ES-I3 (cell line): ENCODE results near the gene CD177.
"Not testable (repeated sequence)": the region's sequence is repeated elsewhere in the genome, so short reads cannot be mapped to it uniquely, and the experiment has no call there.

ENCODE experiments used
- H3K36me3 ChIP-seq: 2 replicates; pipeline ENCODE4 v1.6.1; 2013; ENCODE audit warnings: mild to moderate bottlenecking, low read length, control low read depth, moderate library complexity; ENCODE audit not compliant: insufficient read depth
- H3K4me1 ChIP-seq: 2 replicates; pipeline ENCODE4 v1.6.1; 2013; ENCODE audit warnings: mild to moderate bottlenecking, control low read depth, low read length; ENCODE audit not compliant: insufficient read depth
- H3K9ac ChIP-seq: 2 replicates; pipeline ENCODE4 v1.6.1; 2013; ENCODE audit warnings: low read depth, mild to moderate bottlenecking, low read length, moderate library complexity
- H3K9me3 ChIP-seq: 2 replicates; pipeline ENCODE4 v1.6.1; 2013; ENCODE audit warnings: mild to moderate bottlenecking, low read length, moderate library complexity; ENCODE audit not compliant: control insufficient read depth, insufficient read depth

CD177 gene

DNA sequence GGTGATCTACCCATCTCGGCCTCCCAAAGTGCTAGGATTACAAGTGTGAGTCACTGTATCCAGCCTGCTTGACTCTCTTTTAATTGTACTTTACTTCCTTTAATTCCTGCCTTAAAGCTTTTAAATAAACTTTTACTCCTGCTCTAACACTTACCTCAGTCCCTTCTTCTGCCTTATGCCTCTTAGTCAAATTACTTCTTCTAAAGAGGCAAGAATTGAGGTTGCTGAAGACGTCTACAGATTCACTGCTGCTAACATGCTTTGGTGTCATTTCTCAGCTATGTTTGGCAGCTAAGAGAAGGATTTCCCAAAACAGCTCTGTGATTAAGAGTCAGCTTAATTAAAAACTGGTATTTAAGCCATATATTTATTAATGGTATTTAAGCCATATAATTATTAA lies 32.9 kb upstream of the CD177 start:
- H3K4me1 ChIP-seq = no peaks in the 10 kb centered on the region
- H3K9me3 ChIP-seq = peaks cover 7% of the 10 kb centered on the region; the same call in 1 of the 2 replicates
- no peaks in the 10 kb centered on the region for H3K36me3 ChIP-seq
- no peak overlapping the region for H3K9ac ChIP-seq

GRCh38 chr19:43326761-43327160 lies 26.7 kb upstream of the CD177 start:
- peaks cover 14% of the 10 kb centered on the region; the same call in 1 of the 2 replicates for H3K9me3 ChIP-seq
- not testable (repeated sequence) for H3K9ac ChIP-seq, H3K36me3 ChIP-seq, H3K4me1 ChIP-seq

DNA sequence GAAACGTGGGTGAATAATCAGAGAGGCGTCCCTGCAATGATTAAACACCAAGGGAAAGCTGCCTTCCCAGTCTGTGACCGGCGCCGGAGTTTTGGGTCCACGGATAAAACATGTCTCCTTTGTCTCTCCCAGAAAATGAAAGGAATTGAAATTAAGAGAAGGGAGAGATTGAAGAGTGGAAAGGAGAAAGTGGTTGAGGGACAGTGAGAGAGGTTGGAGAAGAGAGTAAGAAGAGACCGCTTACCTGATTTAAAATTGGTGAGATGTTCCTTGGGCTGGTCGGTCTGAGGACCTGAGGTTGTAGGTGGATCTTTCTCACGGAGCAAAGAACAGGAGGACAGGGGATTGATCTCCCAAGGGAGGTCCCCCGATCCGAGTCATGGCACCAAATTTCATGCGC lies 24.9 kb upstream of the CD177 start:
- not testable (repeated sequence) for H3K36me3 ChIP-seq, H3K9ac ChIP-seq, H3K4me1 ChIP-seq
- H3K9me3 ChIP-seq = peaks cover 14% of the 10 kb centered on the region; the same call in 1 of the 2 replicates

- not testable (repeated sequence) for H3K36me3 ChIP-seq, H3K9ac ChIP-seq, H3K4me1 ChIP-seq
- H3K9me3 ChIP-seq = peaks cover 14% of the 10 kb centered on the region; the same call in 1 of the 2 replicates
These were observed 24.4 kb upstream of the CD177 start for GRCh38 chr19:43329049-43329448.

DNA sequence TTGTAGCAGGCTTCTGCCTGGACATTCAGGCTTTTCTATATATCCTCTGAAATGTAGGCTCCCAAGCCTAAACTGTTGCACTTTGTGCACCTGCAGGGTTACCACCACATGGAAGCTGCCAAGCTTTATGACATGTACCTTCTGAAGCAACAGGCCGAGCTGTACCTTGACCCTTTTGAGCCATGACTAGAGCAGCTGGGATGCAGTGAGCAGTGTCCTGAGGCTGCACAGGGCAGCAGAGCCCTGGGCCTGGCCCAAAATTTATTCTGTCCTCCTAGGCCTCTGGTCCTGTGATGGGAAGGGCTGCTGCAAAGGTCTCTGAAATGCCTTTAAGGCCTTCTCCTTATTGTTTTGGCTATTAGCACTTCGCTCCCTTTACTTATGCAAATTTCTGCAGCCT lies 23.5 kb upstream of the CD177 start:
- H3K9me3 ChIP-seq = peaks cover 14% of the 10 kb centered on the region; the same call in 1 of the 2 replicates
- H3K36me3 ChIP-seq = no peaks in the 10 kb centered on the region
- peaks cover 9% of the 10 kb centered on the region for H3K4me1 ChIP-seq
- H3K9ac ChIP-seq = no peak overlapping the region

GRCh38 chr19:43330726-43331434 lies 22.6 kb upstream of the CD177 start:
- Histone ChIP-seq H3K9me3 (peaks cover 14% of the 10 kb centered on the region; the same call in 1 of the 2 replicates), H3K36me3 (no peaks in the 10 kb centered on the region), H3K4me1 (peaks cover 9% of the 10 kb centered on the region), H3K9ac (no peak overlapping the region)

DNA sequence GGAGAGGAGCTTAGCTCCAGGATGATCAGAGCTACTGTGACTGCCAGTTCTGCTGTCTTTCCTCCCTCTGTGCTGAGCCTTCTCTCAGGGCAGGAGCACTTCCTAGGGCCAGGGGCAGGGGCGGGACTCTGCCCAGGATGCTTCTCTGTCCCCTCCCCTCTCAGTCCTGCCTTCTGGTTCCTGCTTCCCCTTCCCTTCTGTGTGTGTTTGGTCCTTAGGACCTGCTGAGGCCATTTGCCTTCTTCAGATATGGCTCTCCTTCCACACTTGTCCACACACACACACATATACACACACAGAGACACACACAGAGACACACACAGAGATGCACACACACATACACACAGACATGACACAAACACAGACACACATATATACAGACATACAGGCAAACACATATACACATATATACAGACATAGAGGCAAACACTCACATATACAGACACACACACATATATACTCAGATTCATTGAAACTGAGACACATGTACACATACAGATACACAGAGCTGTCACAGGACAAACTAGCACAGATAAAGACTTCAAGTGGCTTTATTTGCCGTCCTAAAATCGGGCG lies 22.0 kb upstream of the CD177 start:
- H3K9ac ChIP-seq = no peak overlapping the region
- H3K9me3 ChIP-seq = peaks cover 14% of the 10 kb centered on the region; the same call in 1 of the 2 replicates
- H3K36me3 ChIP-seq = no peaks in the 10 kb centered on the region
- peaks cover 9% of the 10 kb centered on the region for H3K4me1 ChIP-seq

DNA sequence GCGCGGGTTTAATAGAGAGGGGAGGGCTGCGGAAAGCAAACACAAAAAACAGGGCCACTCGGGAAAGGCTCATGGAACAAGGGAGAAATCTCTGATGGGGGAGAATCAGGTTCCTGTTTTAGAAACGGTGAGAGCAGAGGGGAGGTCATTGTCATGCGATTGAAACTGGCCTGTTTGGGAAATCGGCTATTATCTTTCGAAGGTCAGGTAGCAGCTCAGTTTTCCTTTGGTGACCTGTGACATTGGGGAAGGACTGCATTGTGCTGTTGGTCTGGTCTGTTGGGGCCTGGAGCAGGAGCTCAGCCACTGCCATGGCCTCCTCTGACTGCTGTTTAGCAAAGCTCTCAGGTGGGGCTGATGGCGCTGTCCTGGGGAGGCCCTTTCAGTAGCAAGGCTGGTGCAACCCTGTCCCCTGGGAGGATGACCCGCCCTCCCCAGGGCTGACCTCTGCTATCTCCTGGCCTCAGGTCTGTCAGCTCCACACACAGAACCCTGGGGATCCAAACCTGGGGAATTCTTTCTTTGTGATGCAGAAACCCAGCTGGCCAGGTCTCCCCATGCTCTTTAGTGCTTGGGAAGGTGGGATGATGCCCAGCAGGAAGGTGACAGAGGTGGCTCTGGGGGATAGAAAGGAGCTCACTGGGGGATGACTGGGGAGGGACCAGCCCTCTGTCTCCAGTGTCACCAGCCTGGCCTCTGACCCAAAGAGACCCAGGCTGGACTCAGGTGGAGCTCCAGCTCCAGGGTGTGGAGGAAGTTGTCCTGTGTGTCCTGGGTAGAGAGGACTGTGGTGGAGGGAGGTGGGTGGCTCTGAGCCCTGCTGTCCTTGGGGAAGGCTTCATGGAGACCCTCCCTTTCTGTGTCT lies 21.2 kb upstream of the CD177 start:
- Histone ChIP-seq H3K9ac (no peak overlapping the region), H3K4me1 (peaks cover 9% of the 10 kb centered on the region), H3K36me3 (no peaks in the 10 kb centered on the region), H3K9me3 (peaks cover 14% of the 10 kb centered on the region; the same call in 1 of the 2 replicates)

DNA sequence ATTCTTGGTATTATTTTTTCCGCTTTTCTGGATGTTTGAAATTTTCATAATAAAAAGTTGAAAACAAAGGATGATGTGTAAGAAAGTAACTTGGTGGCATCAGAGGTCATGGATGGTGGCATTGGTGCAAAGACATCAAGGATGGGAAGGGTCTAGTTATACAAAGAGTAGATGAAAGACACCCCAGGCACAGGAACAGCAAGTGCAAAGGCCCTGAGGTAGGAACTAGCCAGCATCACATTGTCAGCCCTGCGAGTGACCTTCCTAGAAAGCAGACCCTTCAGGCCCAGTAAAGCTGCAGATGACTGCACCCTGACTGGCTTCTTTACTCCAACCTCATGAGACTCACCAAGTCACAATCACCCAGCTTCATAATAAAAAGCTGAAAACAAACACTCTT lies 17.0 kb upstream of the CD177 start:
- not testable (repeated sequence) for H3K9me3 ChIP-seq, H3K9ac ChIP-seq, H3K36me3 ChIP-seq, H3K4me1 ChIP-seq

- no peak overlapping the region for H3K9ac ChIP-seq
- no peaks in the 10 kb centered on the region for H3K36me3 ChIP-seq
- H3K9me3 ChIP-seq = no peaks in the 10 kb centered on the region
- no peaks in the 10 kb centered on the region; the same call in 1 of the 2 replicates for H3K4me1 ChIP-seq
These were observed 15.7 kb upstream of the CD177 start for GRCh38 chr19:43337737-43338136.

DNA sequence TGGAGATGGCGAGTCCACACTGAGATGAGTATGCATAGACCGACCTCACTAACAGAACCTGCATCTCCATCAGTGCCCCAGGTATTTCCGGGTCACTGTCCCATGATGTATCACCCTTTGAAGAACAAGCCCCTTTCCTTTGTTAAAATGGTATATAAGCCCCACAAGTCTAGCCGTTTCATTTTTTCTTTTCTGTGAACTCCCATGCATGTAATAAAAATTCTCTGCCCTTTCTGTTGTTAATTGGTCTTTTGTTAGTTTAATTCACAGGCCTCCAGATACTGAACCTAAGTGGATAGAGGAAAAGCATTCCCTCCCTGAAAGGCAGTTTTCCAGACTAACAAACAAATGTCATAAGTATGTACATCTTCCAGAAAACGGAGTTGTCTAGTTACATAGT lies 15.0 kb upstream of the CD177 start:
- H3K9ac ChIP-seq = no peak overlapping the region
- no peaks in the 10 kb centered on the region for H3K36me3 ChIP-seq
- H3K9me3 ChIP-seq = no peaks in the 10 kb centered on the region
- H3K4me1 ChIP-seq = no peaks in the 10 kb centered on the region

DNA sequence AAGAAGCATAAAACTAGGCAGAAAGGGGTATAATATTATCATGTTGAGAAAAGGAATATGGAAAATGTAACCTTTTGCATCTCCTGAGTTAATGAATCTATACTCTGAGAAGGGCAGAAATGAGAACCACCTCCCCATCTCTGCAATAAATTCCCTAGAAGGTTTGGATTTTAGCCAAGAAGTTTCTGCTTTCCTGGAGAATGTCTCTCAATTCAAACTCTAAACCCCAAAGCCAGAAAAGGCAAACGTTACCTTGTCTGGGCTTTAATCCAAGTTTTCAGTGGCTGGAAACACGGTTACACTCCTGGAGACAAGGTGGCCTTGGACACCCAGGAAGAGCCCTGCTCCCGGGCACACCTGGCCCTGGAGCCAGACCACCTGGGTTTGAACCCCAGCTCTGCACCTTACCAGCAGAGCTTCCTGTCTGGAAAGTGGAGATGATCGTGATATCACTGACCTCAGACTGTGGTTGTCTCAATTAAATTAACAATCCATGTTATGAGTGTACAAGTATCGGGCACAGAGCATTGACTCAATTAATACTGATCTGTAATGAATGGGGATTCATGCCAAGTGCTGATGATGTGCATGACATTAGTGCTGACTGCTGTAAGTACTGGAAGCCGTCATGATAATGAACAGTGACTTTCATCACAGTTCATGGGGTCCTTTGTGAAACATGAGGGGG lies 14.1 kb upstream of the CD177 start:
- H3K36me3 ChIP-seq, H3K4me1 ChIP-seq, H3K9ac ChIP-seq, H3K9me3 ChIP-seq: not testable (repeated sequence)

DNA sequence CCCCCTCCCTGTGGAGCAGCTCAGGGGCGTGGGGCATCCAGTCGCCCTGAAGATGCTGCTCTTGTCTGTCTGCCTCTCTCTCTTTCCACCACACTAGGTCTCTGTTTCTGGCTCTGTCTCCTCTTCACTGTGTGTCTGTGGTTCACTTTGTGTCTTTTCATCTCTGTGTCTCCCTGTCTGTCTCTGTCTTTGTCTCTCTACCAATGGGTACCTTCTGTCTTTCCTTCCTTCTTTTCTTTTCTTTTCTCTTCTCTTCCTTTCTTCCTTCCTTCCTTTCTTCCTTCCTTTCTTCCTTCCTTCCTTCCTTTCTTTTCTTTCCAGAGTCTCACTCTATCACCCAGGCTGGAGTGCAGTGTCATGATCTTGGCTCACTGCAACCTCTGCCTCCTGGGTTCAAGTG lies 13.4 kb upstream of the CD177 start:
- not testable (repeated sequence) for H3K9ac ChIP-seq, H3K9me3 ChIP-seq, H3K4me1 ChIP-seq

GRCh38 chr19:43341098-43341497 lies 12.4 kb upstream of the CD177 start:
- not testable (repeated sequence) for H3K9ac ChIP-seq, H3K36me3 ChIP-seq, H3K9me3 ChIP-seq, H3K4me1 ChIP-seq

More for the DNA sequence above, 13.4 kb upstream of the CD177 start:
- not testable (repeated sequence) for H3K36me3 ChIP-seq
